H1 (cell line): ENCODE data around the gene KDSR. TPM values are rescaled to one million over a fixed set of nuclear protein-coding genes. Genes with fewer than 3 reads are reported as not detected.

Experiments used
- ATF3 ChIP-seq: IDR thresholded peaks from 2 replicates; pipeline ENCODE4 v1.6.1; 2011; ENCODE audit warnings: low read depth, mild to moderate bottlenecking, low read length; ENCODE audit not compliant: insufficient read depth
- CHD7 ChIP-seq: fragments of 300-600 bp; sonication (generic); IDR thresholded peaks from 2 replicates; pipeline ENCODE4 v1.7.1; 2012; ENCODE audit warnings: low read length, moderate library complexity, mild to moderate bottlenecking, inconsistent platforms; ENCODE audit not compliant: insufficient replicate concordance
- CTBP2 ChIP-seq: IDR thresholded peaks from 2 replicates; pipeline ENCODE4 v1.7.0; 2011; ENCODE audit warnings: borderline replicate concordance, mild to moderate bottlenecking, moderate library complexity, mixed read lengths, low read length; ENCODE audit not compliant: insufficient read depth, insufficient read length
- GTF2F1 ChIP-seq: IDR thresholded peaks from 2 replicates; pipeline ENCODE4 v1.6.1; 2012; ENCODE audit warnings: low read depth, low read length, improper control_type of control experiment, borderline replicate concordance
- PHF8 ChIP-seq: fragments of 200-600 bp; sonication (generic); conservative IDR thresholded peaks from 2 replicates; pipeline ENCODE4 v1.7.1; 2012; ENCODE audit warnings: low read depth, mild to moderate bottlenecking, inconsistent platforms, low read length, moderate library complexity
- SP1 ChIP-seq: IDR thresholded peaks from 2 replicates; pipeline ENCODE4 v1.6.1; 2011; ENCODE audit warnings: low read depth, low read length
- USF2 ChIP-seq: IDR thresholded peaks from 2 replicates; pipeline ENCODE4 v1.6.1; 2011; ENCODE audit warnings: low read length, improper control_type of control experiment
- YY1 ChIP-seq: IDR thresholded peaks from 2 replicates; pipeline ENCODE4 v1.6.1; 2011; ENCODE audit warnings: low read depth, mild to moderate bottlenecking, low read length
- polyA plus RNA-seq, 7 experiments: library from polyadenylated mRNA; depleted of rRNA in 3 of 7; stranded (reverse) in 5 of 7; unstranded in 2 of 7; fragments of >200 nt in 5 of 7; fragments of 200-250 nt in 2 of 7; gene quantifications; 1 replicate in 5 of 7; 2 replicates in 1 of 7; 4 replicates in 1 of 7; pipeline versions ENCODE4 v1.2.1 to v1.2.3, GENCODE V29; 2011 to 2013; ENCODE audit warnings: missing spikeins in 2 of 7, mixed read lengths in 2 of 7
- total RNA-seq: library from RNA; stranded (reverse); fragmentation: NEBNext Ultra II Directional; extraction: Animal tissue kit (Norgen Biotek cat#: 25700); gene quantifications from 2 replicates; pipeline ENCODE4 v1.2.1, GENCODE V29; 2021

The KDSR gene
- total and polyA plus RNA-seq, 2 of the 8 experiments (the other 6 are each of a cell fraction or from before 2014, with no cell fraction given) = 12.4 to 50.5 TPM

- no peak for TF ChIP-seq CHD7
- TF ChIP-seq ATF3 = no peak
- TF ChIP-seq USF2 = no peak
- TF ChIP-seq SP1 = no peak
- TF ChIP-seq YY1 = no peak
- TF ChIP-seq PHF8 = no peak
- TF ChIP-seq CTBP2 = no peak
- no peak for TF ChIP-seq GTF2F1
Measured at GRCh38 chr18:63306819-63307550, 60.0 kb downstream of the KDSR start (continued).
